ENCODE data around the gene TNKS1BP1.

DNA sequence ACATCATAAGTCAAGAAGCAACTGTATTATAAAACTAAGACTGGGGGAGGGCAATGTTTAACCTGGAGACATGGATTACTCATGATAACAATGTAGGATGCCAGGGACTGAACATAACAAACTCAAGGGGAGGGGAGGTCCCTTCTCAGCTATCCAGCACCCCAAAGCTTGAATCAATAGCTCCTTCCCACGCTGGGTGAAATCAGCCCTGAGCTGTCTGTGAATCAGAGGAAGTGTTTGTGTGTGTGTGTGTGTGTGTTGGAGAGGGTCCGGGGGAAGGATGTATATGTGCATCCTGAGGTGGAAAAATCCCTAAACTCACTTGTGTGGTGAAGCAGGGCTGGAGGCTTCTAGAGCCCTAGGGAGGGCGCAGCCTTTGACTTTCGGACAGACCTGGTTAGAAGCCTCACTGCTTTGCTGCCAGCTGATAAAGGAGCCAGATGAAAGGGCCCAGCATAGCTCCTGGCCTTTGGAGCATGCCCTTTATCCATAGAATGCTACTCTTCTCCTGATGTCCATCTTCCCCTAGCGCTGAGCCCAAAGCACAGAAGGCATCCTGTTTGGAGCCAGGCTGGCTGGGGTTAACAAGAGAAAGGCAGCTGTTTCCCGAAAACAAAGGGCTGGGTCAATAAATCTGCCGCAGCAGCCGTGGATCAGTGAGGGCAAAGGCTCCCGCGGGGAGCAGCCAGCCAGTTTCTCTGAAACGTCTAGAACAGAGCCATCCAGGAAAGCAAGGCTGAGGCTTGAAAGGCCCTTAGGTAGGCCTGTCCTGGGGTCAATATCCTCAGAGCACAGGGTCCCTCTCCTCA, 35.8 kb downstream of the TNKS1BP1 start:
- TF ChIP-seq POLR2A (IDR thresholded peaks at IDR 0.05; ENCODE audit: low read length) (no peak), GATA1 (IDR thresholded peaks at IDR 0.05; ENCODE audit: low read depth, low read length) (no peak)
